Naive thymus-derived CD4-positive, alpha-beta T cell (primary cell): ENCODE measurements around the gene LYZL2. TPM values are rescaled to one million over a fixed set of nuclear protein-coding genes. Genes with fewer than 3 reads are reported as not detected.
A peak's percentile ranks its signal among the peaks of the same experiment; 100 is the strongest.
"Not testable (repeated sequence)": the region's sequence is repeated elsewhere in the genome, so short reads cannot be mapped to it uniquely, and the experiment has no call there.

Experiments
- ATAC-seq: fragments of 150-1000 bp; cut with Tn5 transposase; 2 replicates; pipeline ENCODE4 v1.10.0; 2021; ENCODE audit warnings: mild to moderate bottlenecking, moderate library complexity
- CTCF ChIA-PET: fragments of 350-600 bp; sonication (Branson Sonifier 250); formaldehyde crosslinking; loops from one replicate; lab custom pipeline; 2021; ENCODE audit warnings: antibody characterized with exemption; lab: Charles Lee
- POLR2A ChIA-PET: fragments of 350-600 bp; sonication (Branson Sonifier 250); formaldehyde crosslinking; loops from one replicate; lab custom pipeline; 2021; ENCODE audit warnings: antibody characterized with exemption, inconsistent platforms; lab: Charles Lee
- DNase-seq, 9 donors: peaks; one replicate each; pipeline versions ENCODE4 v3.0.0 to v3.0.0-alpha.2; 2020 to 2022; ENCODE audit warnings: mixed read lengths in 1 of 9
- H3K27ac ChIP-seq: one replicate; pipeline ENCODE4 v1.7.0; 2013; ENCODE audit warnings: mild to moderate bottlenecking, low read depth, low read length, moderate library complexity
- H3K27me3 ChIP-seq, 2 donors: one replicate each; pipeline ENCODE4 v1.7.0; 2013; ENCODE audit warnings: low read length in 2 of 2, mild to moderate bottlenecking in 2 of 2, moderate library complexity in 2 of 2; ENCODE audit not compliant: control insufficient read depth in 2 of 2, insufficient read depth in 2 of 2
- H3K36me3 ChIP-seq, 3 experiments: 1 replicate in 2 of 3; 2 replicates in 1 of 3; pipeline ENCODE4 v1.7.0; 2013; ENCODE audit warnings: low read length in 3 of 3, mild to moderate bottlenecking in 3 of 3, moderate library complexity in 1 of 3; ENCODE audit not compliant: insufficient read depth in 3 of 3, control insufficient read depth in 2 of 3
- H3K4me1 ChIP-seq, 2 donors: one replicate each; pipeline ENCODE4 v1.7.0; 2013; ENCODE audit warnings: low read length in 2 of 2, mild to moderate bottlenecking in 2 of 2, moderate library complexity in 1 of 2; ENCODE audit not compliant: control insufficient read depth in 2 of 2, insufficient read depth in 2 of 2
- H3K4me3 ChIP-seq: 2 replicates; pipeline ENCODE4 v1.7.0; 2013; ENCODE audit warnings: mild to moderate bottlenecking, low read length
- H3K9me3 ChIP-seq, 3 experiments: 1 replicate in 2 of 3; 2 replicates in 1 of 3; pipeline ENCODE4 v1.7.0; 2013; ENCODE audit warnings: low read length in 3 of 3; ENCODE audit not compliant: control insufficient read depth in 2 of 3
- H3K27ac Mint-ChIP-seq, 9 donors: one replicate each; pipeline ENCODE4 v1.8.0; 2020 to 2022; ENCODE audit warnings: mixed read lengths in 9 of 9, mild to moderate bottlenecking in 8 of 9, moderate library complexity in 5 of 9, inconsistent platforms in 2 of 9
- H3K27me3 Mint-ChIP-seq, 5 donors: one replicate each; pipeline ENCODE4 v1.8.0; 2021 to 2022; ENCODE audit warnings: mixed read lengths in 5 of 5, mild to moderate bottlenecking in 1 of 5
- H3K36me3 Mint-ChIP-seq, 5 donors: one replicate each; pipeline ENCODE4 v1.8.0; 2020 to 2022; ENCODE audit warnings: mixed read lengths in 5 of 5, mild to moderate bottlenecking in 3 of 5, inconsistent platforms in 1 of 5
- H3K4me1 Mint-ChIP-seq, 7 donors: one replicate each; pipeline ENCODE4 v1.8.0; 2020 to 2022; ENCODE audit warnings: mixed read lengths in 7 of 7, mild to moderate bottlenecking in 3 of 7, inconsistent platforms in 1 of 7
- H3K4me3 Mint-ChIP-seq, 10 donors: one replicate each; pipeline ENCODE4 v1.8.0; 2020 to 2022; ENCODE audit warnings: mild to moderate bottlenecking in 10 of 10, mixed read lengths in 10 of 10, moderate library complexity in 6 of 10, inconsistent platforms in 2 of 10
- H3K9me3 Mint-ChIP-seq, 11 donors: one replicate each; pipeline ENCODE4 v1.8.0; 2020 to 2022; ENCODE audit warnings: mixed read lengths in 11 of 11, mild to moderate bottlenecking in 4 of 11, inconsistent platforms in 1 of 11, moderate library complexity in 1 of 11
- intact Hi-C, 2 donors: fragments of 100-400 bp; cut with micrococcal nuclease; formaldehyde crosslinking; loops; one replicate each; pipeline ENCODE4 v1.15.1; 2023
- polyA plus RNA-seq, 2 donors: library from polyadenylated mRNA; unstranded; fragments of 300-500 nt; fragmentation: Illumina TruSeq; gene quantifications; one replicate each; pipeline ENCODE4 v1.2.3, GENCODE V29; 2021
- total RNA-seq, 6 experiments: library from RNA in 5 of 6; stranded (reverse) in 5 of 6; gene quantifications; 1 replicate in 5 of 6; 2 replicates in 1 of 6; pipeline ENCODE4 v1.2.3 and lab custom pipeline; 2021 to 2026

The LYZL2 gene
- total and polyA plus RNA-seq, 7 experiments from 2014 or later: not detected

DNA sequence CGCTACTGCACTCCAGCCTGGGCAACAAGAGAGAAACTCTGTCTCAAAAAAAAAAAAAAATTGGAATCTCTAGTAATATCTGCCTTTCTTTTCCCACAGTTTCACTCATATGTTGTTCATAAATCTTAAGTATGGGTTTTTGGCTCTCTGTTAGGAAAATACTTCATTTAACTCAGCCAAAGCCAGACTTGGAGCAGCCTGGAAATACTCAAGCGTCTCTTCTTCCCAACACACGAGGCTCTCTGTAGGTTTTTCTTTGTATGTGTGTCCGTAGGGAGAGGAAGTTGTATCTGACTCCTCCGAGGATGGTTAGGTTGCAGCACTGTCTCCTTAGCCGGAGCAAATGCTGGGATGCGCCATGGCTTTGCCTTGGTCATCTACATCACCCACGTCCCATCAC lies 25.4 kb upstream of the LYZL2 start:
- H3K27ac ChIP-seq, H3K27ac Mint-ChIP-seq, H3K4me3 ChIP-seq, intact Hi-C loops, H3K4me1 Mint-ChIP-seq, H3K9me3 ChIP-seq, H3K9me3 Mint-ChIP-seq, H3K4me3 Mint-ChIP-seq, POLR2A ChIA-PET, H3K36me3 ChIP-seq, ATAC-seq, H3K27me3 ChIP-seq, DNase-seq, H3K4me1 ChIP-seq, H3K36me3 Mint-ChIP-seq: not testable (repeated sequence)
- CTCF ChIA-PET: interaction anchor here (0.7 kb wide), 1 partner anchor 16 kb away, joined by 3 read pairs; no protein-coding TSS in a partner anchor
- H3K27me3 Mint-ChIP-seq: peaks cover 38 to 57% (median 52%) of the 10 kb centered on the region in 5 donors

DNA sequence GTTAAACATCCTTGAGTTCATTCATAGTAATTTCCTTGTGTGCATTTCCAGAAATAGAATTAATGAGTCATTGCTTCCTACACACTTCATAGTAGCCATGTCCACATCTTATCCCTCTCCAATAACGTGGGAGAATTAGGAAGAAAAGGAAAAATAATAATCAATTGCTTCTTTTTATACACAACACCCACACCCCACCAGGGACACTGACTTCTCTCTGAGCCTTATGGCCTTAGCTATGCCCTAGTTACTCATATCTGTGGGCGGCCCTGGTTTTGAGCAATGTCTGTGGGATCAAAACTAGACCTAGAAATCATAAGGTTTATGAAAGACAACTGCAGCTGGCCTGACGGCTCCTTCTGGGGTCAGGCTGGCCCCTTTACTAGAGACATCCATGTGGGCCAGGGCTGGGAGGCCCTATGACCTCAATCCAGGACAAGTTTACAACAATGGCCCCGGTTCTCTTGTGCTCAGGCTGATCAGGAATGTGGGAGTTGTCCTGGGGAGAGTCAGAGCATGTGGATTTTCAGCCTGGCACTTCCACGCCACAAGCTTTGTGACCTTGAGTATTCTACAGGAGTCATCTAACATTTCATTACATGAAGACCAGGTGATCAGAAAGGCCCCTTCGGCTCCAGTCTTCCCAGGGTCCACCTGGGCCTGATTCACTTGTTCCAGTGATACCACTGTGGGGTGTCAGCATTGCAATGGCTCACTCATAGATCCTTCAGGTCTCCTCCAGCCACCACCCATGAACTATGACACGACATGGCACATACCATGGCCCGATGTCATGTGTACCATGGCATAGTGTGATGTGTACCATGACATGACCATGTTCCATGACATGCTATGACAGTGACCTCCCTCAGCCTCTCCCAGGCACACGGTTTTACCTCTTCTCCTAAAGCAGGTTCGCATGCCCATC lies 22.2 kb upstream of the LYZL2 start:
- H3K27ac Mint-ChIP-seq, H3K9me3 Mint-ChIP-seq, H3K27me3 ChIP-seq, DNase-seq, H3K36me3 Mint-ChIP-seq, intact Hi-C loops, H3K4me3 ChIP-seq, H3K9me3 ChIP-seq, ATAC-seq, POLR2A ChIA-PET, H3K36me3 ChIP-seq, H3K27ac ChIP-seq, CTCF ChIA-PET, H3K4me1 ChIP-seq, H3K4me1 Mint-ChIP-seq, H3K4me3 Mint-ChIP-seq: not testable (repeated sequence)
- H3K27me3 Mint-ChIP-seq: peaks cover 35 to 45% (median 40%) of the 10 kb centered on the region in 5 donors

DNA sequence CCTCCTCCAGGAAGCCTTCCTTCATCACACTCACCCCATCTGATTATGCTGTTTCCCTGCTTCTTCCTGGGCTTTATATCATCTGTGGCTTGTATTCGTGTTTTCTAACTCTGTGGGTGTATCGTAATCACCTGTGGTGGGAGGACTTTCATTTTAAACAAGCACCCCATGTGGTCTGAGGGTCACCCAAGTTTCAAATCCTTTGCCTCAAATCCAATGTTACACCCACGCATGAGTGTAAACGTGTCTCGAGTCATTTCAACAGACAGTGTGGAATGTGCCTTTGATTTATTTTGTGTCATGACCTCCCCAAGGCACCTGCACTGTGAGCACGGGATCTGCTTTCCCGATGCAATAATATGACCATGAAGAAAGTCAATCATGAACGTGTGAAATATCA lies 17.5 kb upstream of the LYZL2 start:
- Mint-ChIP-seq H3K9me3 (peaks cover 0 to 1% (median 0%) of the 10 kb centered on the region in 11 donors), H3K4me1 (peaks cover 0 to 9% (median 0%) of the 10 kb centered on the region in 7 donors), H3K4me3 (peak overlapping the region in 1 of 10 donors; percentile 11), H3K27me3 (peaks cover 34 to 55% (median 45%) of the 10 kb centered on the region in 5 donors), H3K36me3 (no peaks in the 10 kb centered on the region), H3K27ac (peak overlapping the region in 2 of 9 donors; percentile 5 to 31)
- Histone ChIP-seq H3K27ac (no peak overlapping the region), H3K9me3 (no peaks in the 10 kb centered on the region), H3K4me3 (no peak overlapping the region), H3K27me3 (peaks cover 3 to 5% of the 10 kb centered on the region in 2 donors), H3K4me1 (no peaks in the 10 kb centered on the region), H3K36me3 (no peaks in the 10 kb centered on the region)
- ChIA-PET CTCF (no interaction called here), POLR2A (no interaction called here)
- ATAC-seq (no peak), DNase-seq (no peak)
- intact Hi-C loops: no loop called here

DNA sequence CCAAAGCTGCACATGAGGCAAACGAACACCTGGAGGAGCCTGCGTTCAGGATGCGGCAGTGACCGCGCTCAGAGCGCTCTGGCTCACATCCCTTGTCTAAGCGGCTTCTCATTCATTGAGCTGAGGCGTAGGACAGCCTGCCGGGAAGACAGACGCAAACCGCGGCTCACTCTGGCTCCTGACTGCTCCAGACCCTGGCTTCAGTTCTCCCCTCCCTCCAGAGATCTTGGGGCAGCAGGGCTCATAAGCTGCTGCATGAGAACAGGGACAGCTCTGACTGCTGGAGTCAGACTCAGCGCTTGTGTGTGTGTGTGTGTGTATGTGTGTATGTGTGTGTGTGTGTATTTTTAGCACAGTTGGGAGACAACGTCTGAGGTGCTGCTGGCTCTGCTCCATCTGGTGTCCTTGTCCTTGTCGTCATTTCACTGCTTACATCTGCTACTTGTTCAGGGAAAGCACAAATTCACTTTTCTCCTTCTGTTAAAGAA lies 15.8 kb upstream of the LYZL2 start:
- Mint-ChIP-seq H3K36me3 (no peaks in the 10 kb centered on the region), H3K9me3 (peaks cover 0 to 1% (median 0%) of the 10 kb centered on the region in 11 donors), H3K4me1 (peaks cover 0 to 9% (median 0%) of the 10 kb centered on the region in 7 donors), H3K27ac (no peak overlapping the region), H3K27me3 (peaks cover 37 to 51% (median 45%) of the 10 kb centered on the region in 5 donors), H3K4me3 (peak overlapping the region in 1 of 10 donors; percentile 32)
- no peaks in the 10 kb centered on the region for H3K36me3 ChIP-seq
- ATAC-seq: no peak
- no peak overlapping the region for H3K27ac ChIP-seq
- POLR2A ChIA-PET: no interaction called here
- intact Hi-C loops: no loop called here
- peaks cover 3 to 10% of the 10 kb centered on the region in 2 donors for H3K27me3 ChIP-seq
- CTCF ChIA-PET: no interaction called here
- no peaks in the 10 kb centered on the region for H3K4me1 ChIP-seq
- no peak overlapping the region for H3K4me3 ChIP-seq
- no peak for DNase-seq
- no peaks in the 10 kb centered on the region for H3K9me3 ChIP-seq

DNA sequence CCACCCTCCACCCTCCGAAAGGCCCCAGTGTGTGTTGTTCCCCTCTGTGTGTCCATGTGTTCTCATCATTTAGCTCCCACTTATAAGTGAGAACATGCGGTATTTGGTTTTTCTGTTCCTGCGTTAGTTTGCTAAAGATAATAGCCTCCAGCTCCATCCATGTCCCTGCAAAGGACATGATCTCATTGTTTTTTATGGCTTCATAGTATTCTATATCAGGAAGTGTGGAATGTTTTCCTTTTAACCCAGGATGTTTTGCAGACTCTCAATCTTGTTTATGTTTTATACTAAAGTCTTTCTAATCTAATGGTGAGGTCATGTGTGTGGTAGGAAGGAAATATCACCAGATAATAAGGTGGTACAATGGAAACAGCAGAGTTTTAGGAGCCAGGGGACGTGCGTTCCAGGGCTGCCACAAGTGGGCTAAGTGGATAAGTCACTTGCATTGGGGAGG lies 14.9 kb upstream of the LYZL2 start:
- ATAC-seq, H3K36me3 ChIP-seq, CTCF ChIA-PET, H3K4me3 Mint-ChIP-seq, H3K9me3 ChIP-seq, H3K9me3 Mint-ChIP-seq, H3K4me1 ChIP-seq, H3K4me3 ChIP-seq, H3K36me3 Mint-ChIP-seq, H3K27me3 ChIP-seq, POLR2A ChIA-PET, H3K27ac ChIP-seq, DNase-seq, intact Hi-C loops: not testable (repeated sequence)
- H3K27ac Mint-ChIP-seq: peak overlapping the region in 1 of 9 donors; percentile 5
- peaks cover 37 to 60% (median 44%) of the 10 kb centered on the region in 5 donors for H3K27me3 Mint-ChIP-seq
- H3K4me1 Mint-ChIP-seq: peaks cover 0 to 11% (median 0%) of the 10 kb centered on the region in 7 donors

DNA sequence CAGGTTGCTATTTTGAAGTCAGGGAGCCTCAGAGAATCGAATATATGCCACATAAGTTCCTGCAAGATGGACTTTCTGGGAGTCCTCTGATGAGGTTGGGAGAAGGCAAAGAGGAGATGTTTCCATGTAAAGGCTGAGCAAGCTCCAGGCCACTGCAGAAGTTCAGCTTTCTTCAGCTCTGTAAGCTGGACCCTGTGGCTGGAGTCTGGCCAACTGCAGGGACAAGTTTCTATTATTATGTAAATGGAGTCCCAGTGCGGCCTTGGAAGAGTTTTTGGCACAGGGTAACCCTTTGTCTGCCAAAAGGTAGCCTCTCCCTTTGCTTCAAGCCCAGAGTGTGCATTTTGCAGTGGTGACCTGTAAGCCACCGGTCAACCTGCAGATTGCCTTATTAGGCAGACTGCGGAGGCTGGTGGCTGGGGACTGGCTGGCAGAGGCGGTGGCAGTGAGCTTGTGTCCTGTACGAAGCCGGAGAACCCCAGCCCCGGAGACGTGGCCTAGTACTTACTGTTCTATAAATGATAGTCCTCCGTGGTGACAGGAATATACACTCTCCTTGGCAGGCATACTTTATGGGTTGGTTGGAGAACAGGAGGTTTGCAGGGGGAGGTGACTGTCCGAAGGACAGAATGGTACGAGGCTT lies 14.1 kb upstream of the LYZL2 start:
- intact Hi-C loops, H3K27ac ChIP-seq, POLR2A ChIA-PET, CTCF ChIA-PET, H3K36me3 ChIP-seq, H3K27me3 ChIP-seq, H3K9me3 ChIP-seq, H3K9me3 Mint-ChIP-seq, H3K27ac Mint-ChIP-seq, H3K4me3 Mint-ChIP-seq, H3K4me1 ChIP-seq, DNase-seq, H3K36me3 Mint-ChIP-seq, H3K4me3 ChIP-seq, ATAC-seq: not testable (repeated sequence)
- Mint-ChIP-seq H3K4me1 (peaks cover 0 to 11% (median 0%) of the 10 kb centered on the region in 7 donors), H3K27me3 (peaks cover 31 to 55% (median 41%) of the 10 kb centered on the region in 5 donors)
